ENCODE measurements around the gene ZC3HAV1L.

- no peak for TF ChIP-seq CTCF (IDR thresholded peaks at IDR 0.05)
- no peak for TF ChIP-seq POLR2A (IDR thresholded peaks at IDR 0.05)
These were observed 57.2 kb downstream of the ZC3HAV1L start for GRCh38 chr7:138978541-138979184.

Data from adrenal gland (tissue), 5 donors.